CD14-positive monocyte (primary cell): ENCODE results near the gene SENP3. TPM values are rescaled to one million over a fixed set of nuclear protein-coding genes. Genes with fewer than 3 reads are reported as not detected.

Source experiments
- DNase-seq, 3 donors: peaks; one replicate each; pipeline ENCODE4 v3.0.0-alpha.2; 2011 to 2022
- H2AFZ ChIP-seq: 2 replicates; pipeline ENCODE4 v1.6.0; 2012; ENCODE audit warnings: mild to moderate bottlenecking, low read depth, low read length, inconsistent platforms; ENCODE audit not compliant: insufficient read depth, poor library complexity, severe bottlenecking
- H3K27ac ChIP-seq, 2 donors: 1 replicate in 1 of 2; 2 replicates in 1 of 2; pipeline ENCODE4 v1.5.1; 2012 to 2013; ENCODE audit warnings: low read length in 2 of 2, control low read depth in 1 of 2, inconsistent platforms in 1 of 2, low read depth in 1 of 2, mild to moderate bottlenecking in 1 of 2
- H3K27me3 ChIP-seq, 2 donors: one replicate each; pipeline versions ENCODE4 v1.6.0 to v1.6.1; 2011 to 2013; ENCODE audit warnings: low read length in 2 of 2; ENCODE audit not compliant: control insufficient read depth in 2 of 2, insufficient read depth in 2 of 2
- H3K36me3 ChIP-seq, 2 donors: replicated peaks in 1 of 2; 1 replicate in 1 of 2; 2 replicates in 1 of 2; pipeline versions ENCODE4 v1.5.1 to v1.6.1; 2012 to 2013; ENCODE audit warnings: low read length in 2 of 2, control low read depth in 1 of 2, inconsistent platforms in 1 of 2, mild to moderate bottlenecking in 1 of 2; ENCODE audit not compliant: insufficient read depth in 2 of 2, control insufficient read depth in 1 of 2
- H3K4me1 ChIP-seq, 2 donors: 1 replicate in 1 of 2; 2 replicates in 1 of 2; pipeline versions ENCODE4 v1.5.1 to v1.6.1; 2012 to 2013; ENCODE audit warnings: low read length in 2 of 2, control low read depth in 1 of 2, inconsistent platforms in 1 of 2, mild to moderate bottlenecking in 1 of 2, moderate library complexity in 1 of 2; ENCODE audit not compliant: insufficient read depth in 2 of 2, control insufficient read depth in 1 of 2
- H3K4me2 ChIP-seq: replicated peaks from 2 replicates; pipeline ENCODE3; 2012; ENCODE audit warnings: low read length, moderate library complexity, mild to moderate bottlenecking; ENCODE audit not compliant: poor library complexity, severe bottlenecking; ENCODE audit errors: extremely low read depth
- H3K4me3 ChIP-seq, 3 experiments: fragments of 200-600 bp in 1 of 3; sonication (generic) in 1 of 3; replicated peaks in 1 of 3; 1 replicate in 2 of 3; 2 replicates in 1 of 3; pipeline ENCODE4 v1.5.1; 2011 to 2013; ENCODE audit warnings: low read length in 3 of 3, mild to moderate bottlenecking in 3 of 3, control low read depth in 2 of 3, low read depth in 2 of 3, inconsistent platforms in 1 of 3, moderate library complexity in 1 of 3
- H3K79me2 ChIP-seq: 2 replicates; pipeline ENCODE4 v1.6.0; 2012; ENCODE audit warnings: mild to moderate bottlenecking, control low read depth, inconsistent platforms, low read length, moderate library complexity; ENCODE audit not compliant: insufficient read depth
- H3K9ac ChIP-seq: 2 replicates; pipeline ENCODE4 v1.6.0; 2017; ENCODE audit warnings: low read length, mild to moderate bottlenecking; ENCODE audit not compliant: insufficient read depth, poor library complexity, severe bottlenecking
- H3K9me3 ChIP-seq, 2 donors: replicated peaks in 1 of 2; 1 replicate in 1 of 2; 2 replicates in 1 of 2; pipeline versions ENCODE4 v1.5.1 to v1.6.1; 2012 to 2013; ENCODE audit warnings: low read length in 2 of 2, control low read depth in 1 of 2; ENCODE audit not compliant: control insufficient read depth in 1 of 2, insufficient read depth in 1 of 2
- H4K20me1 ChIP-seq: 2 replicates; pipeline ENCODE4 v1.6.0; 2012; ENCODE audit warnings: mild to moderate bottlenecking, low read length, control low read depth, moderate library complexity; ENCODE audit not compliant: insufficient read depth
- H3K27ac Mint-ChIP-seq, 7 donors: one replicate each; pipeline ENCODE4 v1.8.0; 2020; ENCODE audit warnings: mild to moderate bottlenecking in 7 of 7, mixed read lengths in 7 of 7, moderate library complexity in 6 of 7, inconsistent platforms in 2 of 7
- H3K27me3 Mint-ChIP-seq, 3 donors: one replicate each; pipeline ENCODE4 v1.8.0; 2021 to 2022; ENCODE audit warnings: low read depth in 3 of 3, mild to moderate bottlenecking in 3 of 3, mixed read lengths in 3 of 3, moderate library complexity in 3 of 3, inconsistent platforms in 1 of 3
- H3K36me3 Mint-ChIP-seq, 2 donors: one replicate each; pipeline ENCODE4 v1.8.0; 2020; ENCODE audit warnings: mixed read lengths in 2 of 2, inconsistent platforms in 1 of 2, mild to moderate bottlenecking in 1 of 2
- H3K4me1 Mint-ChIP-seq: one replicate; pipeline ENCODE4 v1.8.0; 2020; ENCODE audit warnings: mild to moderate bottlenecking, mixed read lengths
- H3K4me3 Mint-ChIP-seq, 2 donors: one replicate each; pipeline ENCODE4 v1.8.0; 2020; ENCODE audit warnings: mild to moderate bottlenecking in 2 of 2, mixed read lengths in 2 of 2, moderate library complexity in 1 of 2
- H3K9me3 Mint-ChIP-seq, 7 donors: one replicate each; pipeline ENCODE4 v1.8.0; 2020 to 2022; ENCODE audit warnings: mixed read lengths in 7 of 7, mild to moderate bottlenecking in 6 of 7, moderate library complexity in 6 of 7, inconsistent platforms in 2 of 7
- CTCF ChIP-seq: fragments of 200-600 bp; IDR thresholded peaks from one replicate; pipeline ENCODE4 v1.8.0; 2022; ENCODE audit warnings: antibody characterized with exemption, mild to moderate bottlenecking
- WGBS: methylation state at CpG from one replicate; pipeline ENCODE4 v1.1.5; 2013; ENCODE audit warnings: missing lambda C conversion rate; ENCODE audit not compliant: insufficient coverage; 5-methylcytosine and 5-hydroxymethylcytosine counted together
- intact Hi-C, 2 donors: fragments of 100-400 bp; cut with micrococcal nuclease; formaldehyde crosslinking; loops; one replicate each; pipeline versions ENCODE4 v1.15.0 to v1.15.1; 2023
- polyA plus RNA-seq, 3 donors: library from polyadenylated mRNA; depleted of rRNA in 1 of 3; unstranded in 2 of 3; stranded (reverse) in 1 of 3; fragments of 300-500 nt in 2 of 3; fragments of >200 nt in 1 of 3; fragmentation: Illumina TruSeq in 2 of 3; gene quantifications; 1 replicate in 2 of 3; 2 replicates in 1 of 3; pipeline ENCODE4 v1.2.3, GENCODE V29; 2012 to 2021

Gene SENP3
- polyA plus RNA-seq, 3 donors: 2.9 to 140 (median 5.6) TPM

GRCh38 chr17:7557147-7557764 is 4.5 kb upstream of the SENP3 start:
- Histone ChIP-seq H3K9me3 (no peaks in the 10 kb centered on the region), H3K27ac (peak overlapping the region; percentile 90 to 92), H3K4me2 (peak overlapping the region; percentile 90), H2AFZ (no peak overlapping the region), H3K4me3 (peak overlapping the region in 1 of 3 experiments; percentile 91), H3K4me1 (peaks cover 78 to 85% of the 10 kb centered on the region in 2 donors), H4K20me1 (peaks cover 18% of the 10 kb centered on the region), H3K36me3 (peaks cover 4 to 11% of the 10 kb centered on the region in 2 donors), H3K27me3 (no peaks in the 10 kb centered on the region), H3K9ac (peak overlapping the region; percentile 72), H3K79me2 (peaks cover 51% of the 10 kb centered on the region)
- intact Hi-C loops: no loop called here
- Mint-ChIP-seq H3K4me1 (peaks cover 74% of the 10 kb centered on the region), H3K9me3 (peaks cover 0 to 3% (median 0%) of the 10 kb centered on the region in 7 donors), H3K36me3 (peaks cover 35 to 44% of the 10 kb centered on the region in 2 donors), H3K27me3 (peaks cover 0 to 8% (median 7%) of the 10 kb centered on the region in 3 donors), H3K27ac (peak overlapping the region; percentile 85 to 98 (median 95)), H3K4me3 (no peak overlapping the region)
- WGBS: 82% methylated on average over 17 of the region's 19 CpGs
- TF ChIP-seq CTCF: no peak
- DNase-seq: no peak

GRCh38 chr17:7557775-7558543 is 3.8 kb upstream of the SENP3 start:
- Mint-ChIP-seq H3K4me1 (peaks cover 74% of the 10 kb centered on the region), H3K4me3 (peak overlapping the region; percentile 97 to 98), H3K27ac (peak overlapping the region; percentile 93 to 98 (median 97)), H3K36me3 (peaks cover 35 to 50% of the 10 kb centered on the region in 2 donors), H3K27me3 (peaks cover 0 to 8% (median 7%) of the 10 kb centered on the region in 3 donors), H3K9me3 (peaks cover 0 to 3% (median 0%) of the 10 kb centered on the region in 7 donors)
- peaks cover 5 to 13% of the 10 kb centered on the region in 2 donors for H3K36me3 ChIP-seq
- peak overlapping the region; percentile 69 to 100 (median 91) for H3K4me3 ChIP-seq
- H2AFZ ChIP-seq: peak overlapping the region; percentile 70
- H4K20me1 ChIP-seq: peaks cover 18% of the 10 kb centered on the region
- no peaks in the 10 kb centered on the region for H3K27me3 ChIP-seq
- peak overlapping the region; percentile 90 for H3K4me2 ChIP-seq
- TF ChIP-seq CTCF: no peak
- DNase-seq: peak; percentile 77 to 88 (median 79)
- H3K9me3 ChIP-seq: no peaks in the 10 kb centered on the region
- H3K79me2 ChIP-seq: peaks cover 58% of the 10 kb centered on the region
- peak overlapping the region; percentile 90 to 92 for H3K27ac ChIP-seq
- 0% methylated on average over 18 of the region's 21 CpGs for WGBS
- intact Hi-C loops: no loop called here
- peaks cover 78 to 85% of the 10 kb centered on the region in 2 donors for H3K4me1 ChIP-seq
- H3K9ac ChIP-seq: peak overlapping the region; percentile 72
